BLaER1 treated with 17β-estradiol and CSF1 and Interleukin-3, amounts not matched to agents 10 nM and 100 nM (cell line): ENCODE measurements around the gene COL4A1.

ENCODE experiments used
- H3K27ac ChIP-seq, 11 experiments: shearing (Covaris generic); formaldehyde crosslinking; 2 replicates each; pipeline ENCODE4 v1.8.1; 2022
- H3K27me3 ChIP-seq, 11 experiments: shearing (Covaris generic); formaldehyde crosslinking; 2 replicates each; pipeline ENCODE4 v1.8.1; 2022
- H3K36me3 ChIP-seq, 11 experiments: shearing (Covaris generic); formaldehyde crosslinking; 2 replicates each; pipeline ENCODE4 v1.8.1; 2022
- H3K4me1 ChIP-seq, 10 experiments: shearing (Covaris generic); formaldehyde crosslinking; 2 replicates each; pipeline ENCODE4 v1.8.1; 2022
- H3K4me2 ChIP-seq, 11 experiments: shearing (Covaris generic); formaldehyde crosslinking; 2 replicates each; pipeline ENCODE4 v1.8.1; 2022
- H3K4me3 ChIP-seq, 10 experiments: shearing (Covaris generic); formaldehyde crosslinking; 2 replicates each; pipeline ENCODE4 v1.8.1; 2022
- H3K9ac ChIP-seq, 11 experiments: shearing (Covaris generic); formaldehyde crosslinking; 2 replicates each; pipeline ENCODE4 v1.8.1; 2022
- H3K9me3 ChIP-seq, 11 experiments: shearing (Covaris generic); formaldehyde crosslinking; replicated peaks in 1 of 11; 2 replicates each; pipeline ENCODE4 v1.8.1; 2022
- H4K20me1 ChIP-seq, 11 experiments: shearing (Covaris generic); formaldehyde crosslinking; 2 replicates each; pipeline ENCODE4 v1.8.1; 2022
- Cebpa-rat ChIP-seq, 11 experiments: shearing (Covaris generic); IDR thresholded peaks; 2 replicates each; pipeline ENCODE4 v1.8.1; 2022

Gene COL4A1

GRCh38 chr13:110278859-110279258, 28.1 kb downstream of the COL4A1 start:
- Histone ChIP-seq H4K20me1 (no peaks in the 10 kb centered on the region), H3K9me3 (peaks cover 0 to 21% (median 7%) of the 10 kb centered on the region in 11 experiments; a peak in 7 of 22 replicates), H3K9ac (no peak overlapping the region), H3K36me3 (no peaks in the 10 kb centered on the region), H3K27me3 (no peaks in the 10 kb centered on the region), H3K4me3 (no peak overlapping the region), H3K27ac (no peak overlapping the region), H3K4me2 (no peak overlapping the region), H3K4me1 (0 out of 20 replicates have a peak, but pooled peaks cover 0 to 8% (median 0%) of the 10 kb centered on the region in 10 experiments)
- TF ChIP-seq Cebpa-rat (IDR thresholded peaks at IDR 0.05): no peak

GRCh38 chr13:110277357-110277975, 29.5 kb downstream of the COL4A1 start:
- Histone ChIP-seq H4K20me1 (no peaks in the 10 kb centered on the region), H3K4me3 (no peak overlapping the region), H3K36me3 (no peaks in the 10 kb centered on the region), H3K27ac (no peak overlapping the region), H3K9me3 (peaks cover 0 to 20% (median 7%) of the 10 kb centered on the region in 11 experiments; a peak in 7 of 22 replicates), H3K27me3 (no peaks in the 10 kb centered on the region), H3K4me1 (0 out of 20 replicates have a peak, but pooled peaks cover 0 to 8% (median 0%) of the 10 kb centered on the region in 10 experiments), H3K4me2 (no peak overlapping the region), H3K9ac (no peak overlapping the region)
- TF ChIP-seq Cebpa-rat (IDR thresholded peaks at IDR 0.05): no peak

GRCh38 chr13:110276553-110276950, 30.4 kb downstream of the COL4A1 start:
- H3K4me2 ChIP-seq: no peak overlapping the region
- no peak for TF ChIP-seq Cebpa-rat (IDR thresholded peaks at IDR 0.05)
- no peaks in the 10 kb centered on the region for H3K36me3 ChIP-seq
- H3K27me3 ChIP-seq: no peaks in the 10 kb centered on the region
- H4K20me1 ChIP-seq: no peaks in the 10 kb centered on the region
- H3K9me3 ChIP-seq: peaks cover 0 to 11% (median under 1%) of the 10 kb centered on the region in 11 experiments; a peak in 5 of 22 replicates
- 0 out of 20 replicates have a peak, but pooled peaks cover 0 to 8% (median 0%) of the 10 kb centered on the region in 10 experiments for H3K4me1 ChIP-seq
- H3K4me3 ChIP-seq: no peak overlapping the region
- no peak overlapping the region for H3K27ac ChIP-seq
- H3K9ac ChIP-seq: no peak overlapping the region

GRCh38 chr13:110275931-110276552, 30.9 kb downstream of the COL4A1 start:
- H3K4me2 ChIP-seq: no peak overlapping the region
- no peaks in the 10 kb centered on the region for H3K27me3 ChIP-seq
- no peaks in the 10 kb centered on the region for H4K20me1 ChIP-seq
- no peaks in the 10 kb centered on the region for H3K36me3 ChIP-seq
- no peak overlapping the region for H3K27ac ChIP-seq
- H3K9me3 ChIP-seq: peaks cover 0 to 6% (median 0%) of the 10 kb centered on the region in 11 experiments; a peak in 1 of 22 replicates
- no peak overlapping the region for H3K4me3 ChIP-seq
- H3K9ac ChIP-seq: no peak overlapping the region
- TF ChIP-seq Cebpa-rat (IDR thresholded peaks at IDR 0.05): peak in 6 of 11 experiments; percentile 21 to 45 (median 36); a peak in 2 of 22 replicates
- H3K4me1 ChIP-seq: 0 out of 20 replicates have a peak, but pooled peaks cover 0 to 3% (median 0%) of the 10 kb centered on the region in 10 experiments

GRCh38 chr13:110274687-110275086, 32.3 kb downstream of the COL4A1 start:
- Histone ChIP-seq H3K36me3 (no peaks in the 10 kb centered on the region), H3K9me3 (no peaks in the 10 kb centered on the region), H3K4me1 (no peaks in the 10 kb centered on the region), H3K9ac (no peak overlapping the region), H3K27me3 (no peaks in the 10 kb centered on the region), H3K4me3 (no peak overlapping the region), H4K20me1 (no peaks in the 10 kb centered on the region), H3K4me2 (no peak overlapping the region), H3K27ac (no peak overlapping the region)
- no peak for TF ChIP-seq Cebpa-rat (IDR thresholded peaks at IDR 0.05)

GRCh38 chr13:110273254-110273653, 33.7 kb downstream of the COL4A1 start:
- H3K4me1 ChIP-seq: no peaks in the 10 kb centered on the region
- TF ChIP-seq Cebpa-rat (IDR thresholded peaks at IDR 0.05): no peak
- no peaks in the 10 kb centered on the region for H3K36me3 ChIP-seq
- no peak overlapping the region for H3K27ac ChIP-seq
- no peak overlapping the region for H3K4me3 ChIP-seq
- H4K20me1 ChIP-seq: no peaks in the 10 kb centered on the region
- H3K27me3 ChIP-seq: no peaks in the 10 kb centered on the region
- no peaks in the 10 kb centered on the region for H3K9me3 ChIP-seq
- H3K4me2 ChIP-seq: no peak overlapping the region
- no peak overlapping the region for H3K9ac ChIP-seq

GRCh38 chr13:110272651-110273050, 34.3 kb downstream of the COL4A1 start:
- H3K4me2 ChIP-seq: no peak overlapping the region
- TF ChIP-seq Cebpa-rat (IDR thresholded peaks at IDR 0.05): no peak
- H3K4me3 ChIP-seq: no peak overlapping the region
- H4K20me1 ChIP-seq: no peaks in the 10 kb centered on the region
- no peak overlapping the region for H3K9ac ChIP-seq
- H3K4me1 ChIP-seq: no peaks in the 10 kb centered on the region
- no peaks in the 10 kb centered on the region for H3K9me3 ChIP-seq
- no peaks in the 10 kb centered on the region for H3K27me3 ChIP-seq
- H3K27ac ChIP-seq: no peak overlapping the region
- H3K36me3 ChIP-seq: no peaks in the 10 kb centered on the region

GRCh38 chr13:110272227-110272626, 34.7 kb downstream of the COL4A1 start:
- H3K4me2 ChIP-seq: no peak overlapping the region
- H4K20me1 ChIP-seq: no peaks in the 10 kb centered on the region
- no peaks in the 10 kb centered on the region for H3K9me3 ChIP-seq
- H3K9ac ChIP-seq: no peak overlapping the region
- no peak overlapping the region for H3K27ac ChIP-seq
- H3K27me3 ChIP-seq: no peaks in the 10 kb centered on the region
- TF ChIP-seq Cebpa-rat (IDR thresholded peaks at IDR 0.05): no peak
- no peak overlapping the region for H3K4me3 ChIP-seq
- H3K4me1 ChIP-seq: no peaks in the 10 kb centered on the region
- no peaks in the 10 kb centered on the region for H3K36me3 ChIP-seq

GRCh38 chr13:110271313-110271712, 35.6 kb downstream of the COL4A1 start:
- no peak overlapping the region for H3K27ac ChIP-seq
- H3K36me3 ChIP-seq: no peaks in the 10 kb centered on the region

More at GRCh38 chr13:110271313-110271712, 35.6 kb downstream of the COL4A1 start:
- Histone ChIP-seq H3K9ac (no peak overlapping the region), H3K4me3 (no peak overlapping the region), H3K9me3 (no peaks in the 10 kb centered on the region), H3K27me3 (no peaks in the 10 kb centered on the region), H3K4me2 (no peak overlapping the region), H4K20me1 (no peaks in the 10 kb centered on the region), H3K4me1 (no peaks in the 10 kb centered on the region; a peak in 1 of 20 replicates)
- no peak for TF ChIP-seq Cebpa-rat (IDR thresholded peaks at IDR 0.05)
